ENCODE measurements around the gene CCDC57.

- no peak for TF ChIP-seq CTCF (IDR thresholded peaks at IDR 0.05; ENCODE audit: low read length)
- TF ChIP-seq EZH2phosphoT487 (IDR thresholded peaks at IDR 0.05; ENCODE audit: low read length), result no peak
Observed at GRCh38 chr17:82235056-82235774, 22.6 kb upstream of the CCDC57 start.

All from MM.1S (cell line).